Memory B cell (primary cell): ENCODE data around the gene MAGI1.

ENCODE experiments used
- ATAC-seq: fragments of 150-1000 bp; cut with Tn5 transposase; 2 replicates; pipeline ENCODE4 v1.10.0; 2021; ENCODE audit warnings: low read depth, mild to moderate bottlenecking, moderate library complexity
- DNase-seq, 2 donors: peaks; one replicate each; pipeline ENCODE4 v3.0.0; 2022; ENCODE audit warnings: low spot score in 2 of 2
- H3K27ac Mint-ChIP-seq: one replicate; pipeline ENCODE4 v1.8.0; 2022; ENCODE audit warnings: mild to moderate bottlenecking, moderate library complexity, mixed read lengths
- H3K27me3 Mint-ChIP-seq: one replicate; pipeline ENCODE4 v1.8.0; 2022; ENCODE audit warnings: mixed read lengths
- H3K36me3 Mint-ChIP-seq: one replicate; pipeline ENCODE4 v1.8.0; 2022; ENCODE audit warnings: mild to moderate bottlenecking, mixed read lengths
- H3K4me1 Mint-ChIP-seq: one replicate; pipeline ENCODE4 v1.8.0; 2022; ENCODE audit warnings: mixed read lengths
- H3K4me3 Mint-ChIP-seq: one replicate; pipeline ENCODE4 v1.8.0; 2022; ENCODE audit warnings: mild to moderate bottlenecking, moderate library complexity, mixed read lengths
- H3K9me3 Mint-ChIP-seq: one replicate; pipeline ENCODE4 v1.8.0; 2022; ENCODE audit warnings: mixed read lengths

Gene MAGI1

DNA sequence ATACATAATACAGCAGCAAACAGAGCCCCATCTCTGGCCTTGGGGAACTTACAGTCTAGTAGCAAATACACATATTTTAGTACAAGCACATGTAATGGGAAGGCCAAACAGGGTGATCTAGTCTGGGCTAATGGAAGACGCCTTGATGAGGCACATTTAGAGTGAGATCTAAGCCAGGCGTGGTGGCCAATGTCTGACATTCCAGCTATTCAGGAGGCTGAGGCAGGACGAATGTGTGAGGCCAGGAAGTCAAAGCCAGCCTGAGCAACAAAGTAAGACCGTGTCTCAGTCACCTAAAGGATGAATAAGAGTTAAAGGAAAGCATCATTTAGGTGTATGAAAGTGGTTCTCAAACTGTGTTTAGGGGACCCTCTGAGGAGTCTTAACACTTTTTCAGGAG is 291.9 kb downstream of the MAGI1 start:
- Mint-ChIP-seq H3K36me3 (no peaks in the 10 kb centered on the region), H3K27me3 (no peaks in the 10 kb centered on the region), H3K4me1 (no peaks in the 10 kb centered on the region), H3K9me3 (no peaks in the 10 kb centered on the region), H3K27ac (no peak overlapping the region), H3K4me3 (no peak overlapping the region)
- DNase-seq (no peak), ATAC-seq (no peak)

DNA sequence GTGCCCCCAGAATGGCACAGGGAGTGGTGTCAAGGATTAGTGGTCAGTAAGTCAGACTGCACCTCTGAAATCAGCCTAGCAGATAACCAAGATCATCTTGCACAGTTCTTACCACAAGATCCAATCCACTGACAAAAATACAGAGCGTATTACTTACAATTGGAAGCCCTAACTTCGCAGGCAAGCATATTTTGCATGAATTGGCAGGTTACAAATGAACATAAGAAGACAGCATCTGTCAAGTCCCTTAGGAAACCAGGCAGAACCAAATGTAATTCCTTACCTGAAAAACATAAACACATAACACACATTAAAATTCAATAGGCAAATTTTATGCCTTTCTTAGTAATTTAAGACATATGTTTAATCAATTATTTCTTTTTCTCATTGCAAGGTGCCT is 293.4 kb downstream of the MAGI1 start:
- no peaks in the 10 kb centered on the region for H3K9me3 Mint-ChIP-seq
- H3K27me3 Mint-ChIP-seq, result no peaks in the 10 kb centered on the region
- no peak for ATAC-seq
- DNase-seq, result no peak
- H3K4me3 Mint-ChIP-seq, result no peak overlapping the region
- H3K4me1 Mint-ChIP-seq, result no peaks in the 10 kb centered on the region
- no peak overlapping the region for H3K27ac Mint-ChIP-seq
- H3K36me3 Mint-ChIP-seq, result no peaks in the 10 kb centered on the region

DNA sequence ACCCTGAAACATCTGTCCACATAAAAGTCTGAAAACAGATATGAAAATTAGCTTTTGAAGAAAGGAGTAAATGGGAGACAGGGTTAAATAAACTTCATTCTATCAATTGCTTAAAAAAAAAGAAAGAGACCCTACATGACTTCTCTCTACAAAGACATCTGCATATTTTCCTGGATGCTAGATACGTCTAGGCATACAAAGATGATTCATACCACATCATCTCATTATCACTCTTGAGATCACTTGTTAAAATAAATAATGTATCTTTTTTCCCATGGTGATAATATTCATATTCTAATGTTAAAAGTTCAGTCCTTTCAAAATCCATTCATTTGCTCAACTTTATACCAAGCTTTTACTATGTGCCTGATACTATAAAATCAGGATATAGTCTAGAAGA is 295.8 kb downstream of the MAGI1 start:
- H3K4me3 Mint-ChIP-seq, result no peak overlapping the region
- H3K27ac Mint-ChIP-seq, result no peak overlapping the region
- no peak for DNase-seq
- no peaks in the 10 kb centered on the region for H3K36me3 Mint-ChIP-seq
- H3K27me3 Mint-ChIP-seq, result no peaks in the 10 kb centered on the region
- H3K9me3 Mint-ChIP-seq, result no peaks in the 10 kb centered on the region
- ATAC-seq, result no peak
- H3K4me1 Mint-ChIP-seq, result no peaks in the 10 kb centered on the region

DNA sequence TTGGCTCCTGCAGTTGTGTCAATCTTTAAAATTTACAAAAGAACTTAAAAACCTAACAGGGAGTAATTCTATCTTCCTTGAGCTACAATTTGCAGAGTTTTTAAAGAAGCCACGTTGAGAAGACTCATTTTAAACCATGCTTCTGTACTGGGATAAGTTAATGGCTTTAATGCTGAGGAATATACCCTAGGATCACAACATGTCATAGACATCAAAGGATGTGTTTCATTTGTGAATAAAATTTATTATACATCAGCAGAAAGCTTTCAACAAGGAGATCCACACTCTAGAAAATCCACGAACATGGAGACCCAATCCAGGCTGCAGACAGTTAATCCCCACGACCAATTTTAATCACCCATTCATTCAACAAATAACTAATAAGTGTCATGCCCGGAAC is 297.2 kb downstream of the MAGI1 start:
- no peak overlapping the region for H3K27ac Mint-ChIP-seq

DNA sequence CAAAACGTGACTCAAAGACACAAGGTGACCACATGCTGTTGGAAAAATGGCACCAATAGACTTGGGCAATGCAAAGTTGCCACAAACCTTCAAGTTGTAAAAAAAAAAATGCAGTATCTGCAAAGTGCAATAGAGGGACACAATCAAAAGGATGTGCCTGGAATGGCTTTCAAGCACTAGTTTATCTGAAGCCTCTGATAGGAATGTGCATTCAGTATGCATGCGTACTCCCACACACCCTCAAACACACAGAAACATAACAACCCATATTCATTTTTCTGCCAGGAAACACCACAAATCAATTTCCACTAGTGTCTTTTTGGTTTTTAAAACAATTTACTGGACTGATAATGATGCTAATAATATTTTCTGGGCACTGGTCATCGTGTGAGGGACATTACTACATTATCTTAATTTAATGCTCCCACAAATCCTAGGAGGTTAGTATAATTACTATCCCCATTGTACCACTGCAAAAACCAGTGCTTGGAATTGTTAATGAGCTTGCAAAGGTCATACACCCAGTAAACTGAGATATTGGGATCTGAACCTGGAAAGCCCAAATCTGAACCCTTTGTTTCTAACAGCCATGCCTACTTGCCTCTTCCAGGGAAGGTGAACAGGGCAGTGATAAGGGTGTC is 298.7 kb downstream of the MAGI1 start:
- ATAC-seq (no peak), DNase-seq (no peak)
- Mint-ChIP-seq H3K27me3 (no peaks in the 10 kb centered on the region), H3K4me3 (no peak overlapping the region), H3K9me3 (no peaks in the 10 kb centered on the region), H3K4me1 (no peaks in the 10 kb centered on the region), H3K36me3 (no peaks in the 10 kb centered on the region), H3K27ac (no peak overlapping the region)

More for the DNA sequence above, 297.2 kb downstream of the MAGI1 start:
- no peak overlapping the region for H3K4me3 Mint-ChIP-seq
- DNase-seq, result no peak
- H3K4me1 Mint-ChIP-seq, result no peaks in the 10 kb centered on the region
- H3K36me3 Mint-ChIP-seq, result no peaks in the 10 kb centered on the region
- ATAC-seq, result no peak
- H3K9me3 Mint-ChIP-seq, result no peaks in the 10 kb centered on the region
- no peaks in the 10 kb centered on the region for H3K27me3 Mint-ChIP-seq

DNA sequence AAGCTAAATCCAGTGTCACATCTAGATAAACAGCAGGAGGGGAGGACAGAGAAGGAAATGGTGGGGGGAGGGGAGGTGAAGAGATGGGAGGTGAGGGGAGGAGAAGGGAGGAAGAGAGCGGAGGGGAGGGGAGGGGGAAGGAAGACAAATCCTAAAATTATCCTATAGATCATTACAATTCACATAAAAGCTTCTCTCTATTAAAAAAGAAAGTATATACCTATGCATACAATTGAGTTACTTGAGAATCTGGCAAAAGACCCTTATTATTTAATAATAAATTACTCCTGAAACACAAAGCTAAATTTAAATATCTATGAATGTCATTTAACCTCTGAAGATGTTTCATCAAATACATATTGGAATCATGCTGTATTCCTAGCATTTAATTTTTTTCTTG is 303.9 kb downstream of the MAGI1 start:
- Mint-ChIP-seq H3K9me3 (no peaks in the 10 kb centered on the region), H3K4me3 (no peak overlapping the region), H3K27ac (no peak overlapping the region), H3K4me1 (no peaks in the 10 kb centered on the region), H3K36me3 (no peaks in the 10 kb centered on the region), H3K27me3 (peaks cover 8% of the 10 kb centered on the region)
- DNase-seq, result no peak
- no peak for ATAC-seq

DNA sequence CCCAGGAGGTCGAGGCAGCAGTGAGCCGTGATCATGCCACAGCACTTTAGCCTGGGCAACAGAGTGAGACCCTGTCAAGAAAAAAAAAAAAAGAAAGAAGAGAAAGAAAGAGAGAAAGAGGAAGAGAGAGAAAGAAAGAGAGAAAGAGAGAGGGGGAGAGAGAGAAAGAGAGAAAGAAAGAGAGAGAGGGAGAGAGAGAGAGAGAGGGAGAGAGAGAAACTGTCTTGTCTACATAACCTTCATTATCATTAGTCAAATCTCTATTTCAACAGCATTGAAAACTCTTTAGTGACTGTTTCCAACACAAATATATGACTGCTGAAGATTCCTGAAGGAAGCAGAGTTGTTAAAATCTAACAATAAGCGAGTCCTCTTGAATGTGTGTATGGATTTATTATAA is 304.3 kb downstream of the MAGI1 start:
- DNase-seq (no peak), ATAC-seq (no peak)
- H3K27me3 Mint-ChIP-seq, result peaks cover 8% of the 10 kb centered on the region

DNA sequence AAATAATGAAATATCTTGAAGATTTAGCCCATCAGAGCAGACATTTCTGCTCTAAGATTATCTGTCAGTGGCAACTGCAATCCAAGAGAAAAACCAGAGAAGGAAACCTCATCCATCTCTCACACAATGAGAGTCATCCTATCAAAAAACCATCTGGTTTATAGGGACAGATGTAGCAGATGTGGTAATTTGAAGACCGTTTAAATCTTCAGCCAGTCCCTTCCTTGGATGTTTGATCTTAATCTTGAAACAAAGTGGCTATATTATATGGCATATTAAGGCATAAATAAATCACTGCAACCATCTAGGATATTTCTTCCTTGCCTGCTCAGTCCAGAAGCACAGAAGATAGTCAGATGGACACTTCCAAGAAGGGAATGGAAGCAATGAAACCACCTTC is 305.3 kb downstream of the MAGI1 start:
- DNase-seq, result no peak
- no peak for ATAC-seq
- Mint-ChIP-seq H3K4me3 (no peak overlapping the region), H3K9me3 (no peaks in the 10 kb centered on the region), H3K27ac (no peak overlapping the region), H3K4me1 (no peaks in the 10 kb centered on the region), H3K27me3 (peaks cover 8% of the 10 kb centered on the region), H3K36me3 (no peaks in the 10 kb centered on the region)

More for the DNA sequence above, 304.3 kb downstream of the MAGI1 start:
- H3K4me3 Mint-ChIP-seq, result no peak overlapping the region
- H3K36me3 Mint-ChIP-seq, result no peaks in the 10 kb centered on the region
- no peak overlapping the region for H3K27ac Mint-ChIP-seq
- H3K4me1 Mint-ChIP-seq, result no peaks in the 10 kb centered on the region
- H3K9me3 Mint-ChIP-seq, result no peaks in the 10 kb centered on the region

DNA sequence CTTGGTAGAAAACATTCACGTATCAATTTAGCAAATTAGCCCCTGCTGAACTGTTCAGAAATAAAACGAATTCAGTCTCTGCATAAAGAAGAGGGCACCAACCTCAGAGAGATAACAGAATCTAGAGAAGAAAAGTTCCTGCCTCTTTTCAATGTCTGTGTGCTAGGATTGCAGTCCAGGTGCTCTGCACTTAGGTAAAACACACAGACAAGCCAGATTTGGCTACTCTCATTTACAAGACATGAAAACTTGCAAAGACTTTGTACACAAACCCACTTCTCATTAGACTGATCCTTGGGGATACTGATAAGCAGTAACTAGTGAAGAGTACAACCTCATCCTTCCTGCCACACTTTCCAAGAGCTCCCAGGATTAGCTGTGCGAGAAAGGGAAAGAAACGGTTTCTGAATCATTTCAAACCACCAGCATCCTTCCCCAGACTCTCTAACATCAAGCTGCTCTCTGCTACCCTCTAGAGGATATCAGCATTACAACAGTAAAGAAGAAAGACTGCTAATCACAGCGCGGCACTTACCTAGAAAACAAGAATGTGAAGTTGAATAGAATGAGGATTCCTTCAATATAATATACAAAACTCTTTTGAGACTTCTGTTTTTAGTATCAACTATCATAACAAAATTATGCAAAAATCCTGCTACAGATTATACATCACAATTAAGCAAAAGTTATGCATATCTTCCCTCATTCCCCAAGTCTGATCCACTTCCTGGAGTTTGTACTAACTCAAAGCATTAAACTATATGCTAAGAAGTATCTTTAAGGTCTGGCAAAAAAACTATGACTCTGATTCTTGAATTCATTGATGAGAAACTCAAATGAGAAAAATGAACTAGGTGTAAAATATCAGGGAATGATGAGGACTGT is 306.4 kb downstream of the MAGI1 start:
- no peak overlapping the region for H3K27ac Mint-ChIP-seq
- H3K27me3 Mint-ChIP-seq, result peaks cover 8% of the 10 kb centered on the region
- no peaks in the 10 kb centered on the region for H3K9me3 Mint-ChIP-seq
- no peak overlapping the region for H3K4me3 Mint-ChIP-seq
- DNase-seq (peak in 1 of 2 donors; percentile 3), ATAC-seq (peak; percentile 51)
- no peaks in the 10 kb centered on the region for H3K4me1 Mint-ChIP-seq
- no peaks in the 10 kb centered on the region for H3K36me3 Mint-ChIP-seq

DNA sequence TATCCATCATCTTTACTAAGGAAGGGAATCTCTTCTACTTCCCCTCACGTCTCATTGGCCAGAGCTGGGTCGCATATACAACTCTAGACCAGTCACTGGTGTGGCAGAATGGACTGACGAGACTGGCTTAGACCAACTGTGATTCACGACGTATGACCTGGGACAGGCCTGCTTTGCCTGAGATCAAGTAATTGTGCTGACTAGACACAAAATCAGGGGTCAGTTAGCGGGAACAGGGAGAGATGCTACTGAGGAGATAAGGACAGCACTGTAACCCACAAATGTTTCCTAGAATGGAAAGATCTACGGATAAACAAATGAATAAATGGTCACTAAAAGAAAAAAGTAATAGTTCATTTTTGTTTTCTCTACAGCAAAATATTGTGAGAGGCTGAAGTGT is 308.3 kb downstream of the MAGI1 start:
- Mint-ChIP-seq H3K27me3 (peaks cover 8% of the 10 kb centered on the region), H3K36me3 (no peaks in the 10 kb centered on the region), H3K4me1 (no peaks in the 10 kb centered on the region)

DNA sequence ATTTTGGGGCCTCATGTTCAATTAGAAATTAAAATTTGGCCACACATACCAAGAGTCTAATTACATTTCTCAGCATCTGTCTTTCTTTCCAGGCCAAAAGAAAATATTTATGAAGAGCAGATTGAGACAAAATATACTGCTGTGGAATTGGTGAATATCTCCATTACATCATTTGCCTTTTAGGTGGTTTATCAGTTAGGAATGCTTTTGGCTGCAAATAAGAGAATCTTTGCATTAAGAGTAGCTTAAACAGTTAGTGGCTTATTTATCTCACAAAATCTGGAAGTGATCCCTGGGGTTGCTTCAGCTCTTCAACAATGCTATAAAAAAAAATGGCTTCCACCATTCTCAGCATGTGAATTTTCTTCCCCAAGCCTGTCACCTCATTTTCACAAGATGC is 308.7 kb downstream of the MAGI1 start:
- DNase-seq (no peak), ATAC-seq (no peak)
- H3K27ac Mint-ChIP-seq, result no peak overlapping the region
- no peak overlapping the region for H3K4me3 Mint-ChIP-seq
- no peaks in the 10 kb centered on the region for H3K36me3 Mint-ChIP-seq
- peaks cover 8% of the 10 kb centered on the region for H3K27me3 Mint-ChIP-seq
- H3K4me1 Mint-ChIP-seq, result no peaks in the 10 kb centered on the region
- H3K9me3 Mint-ChIP-seq, result no peaks in the 10 kb centered on the region

More for the DNA sequence above, 308.3 kb downstream of the MAGI1 start:
- H3K27ac Mint-ChIP-seq, result no peak overlapping the region
- DNase-seq (no peak), ATAC-seq (no peak)
- H3K4me3 Mint-ChIP-seq, result no peak overlapping the region
- no peaks in the 10 kb centered on the region for H3K9me3 Mint-ChIP-seq

DNA sequence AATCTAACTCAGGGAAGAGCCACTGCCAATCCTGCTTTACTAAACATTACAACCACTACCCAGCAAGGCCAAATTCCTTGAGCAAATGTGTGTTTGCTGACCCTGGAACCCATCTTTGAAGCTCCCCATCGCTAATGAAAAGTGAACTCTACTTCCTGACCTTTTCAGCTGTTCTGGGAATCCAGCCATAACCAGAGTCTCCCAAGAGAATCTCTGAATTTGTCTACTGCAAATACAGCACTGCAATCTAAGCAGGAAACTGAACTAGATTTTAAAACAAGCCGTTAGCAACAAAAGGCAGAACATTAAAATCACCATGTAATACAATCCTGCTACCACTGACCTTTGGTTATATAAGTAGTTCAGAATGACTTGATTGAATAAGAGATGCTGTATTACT is 309.2 kb downstream of the MAGI1 start:
- H3K36me3 Mint-ChIP-seq, result no peaks in the 10 kb centered on the region

DNA sequence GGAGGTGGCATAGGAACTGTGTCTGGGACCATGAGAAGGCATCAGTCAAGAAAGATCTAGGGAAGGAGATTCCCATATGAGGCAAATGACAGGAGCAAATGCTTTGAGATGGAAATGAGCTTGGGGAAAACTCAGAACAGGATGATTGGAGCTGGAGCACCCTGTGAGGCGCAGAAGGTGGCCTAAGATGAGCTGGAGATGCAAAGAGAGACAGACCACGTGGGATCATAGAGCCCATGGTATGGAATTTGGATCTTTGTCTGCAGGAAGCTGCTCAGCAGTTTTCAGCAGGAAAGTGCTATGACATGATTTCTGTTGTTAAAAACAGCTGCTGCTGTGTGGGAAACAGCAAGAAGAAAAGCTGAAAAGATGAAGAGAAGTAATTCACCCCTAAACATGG is 310.6 kb downstream of the MAGI1 start:
- Mint-ChIP-seq H3K36me3 (no peaks in the 10 kb centered on the region), H3K4me1 (no peaks in the 10 kb centered on the region), H3K27ac (no peak overlapping the region), H3K9me3 (no peaks in the 10 kb centered on the region), H3K27me3 (peaks cover 4% of the 10 kb centered on the region), H3K4me3 (no peak overlapping the region)
- DNase-seq (no peak), ATAC-seq (no peak)

More for the DNA sequence above, 309.2 kb downstream of the MAGI1 start:
- H3K4me1 Mint-ChIP-seq, result no peaks in the 10 kb centered on the region
- ATAC-seq (no peak), DNase-seq (no peak)
- H3K27ac Mint-ChIP-seq, result no peak overlapping the region
- no peak overlapping the region for H3K4me3 Mint-ChIP-seq
- H3K27me3 Mint-ChIP-seq, result peaks cover 8% of the 10 kb centered on the region
- H3K9me3 Mint-ChIP-seq, result no peaks in the 10 kb centered on the region

DNA sequence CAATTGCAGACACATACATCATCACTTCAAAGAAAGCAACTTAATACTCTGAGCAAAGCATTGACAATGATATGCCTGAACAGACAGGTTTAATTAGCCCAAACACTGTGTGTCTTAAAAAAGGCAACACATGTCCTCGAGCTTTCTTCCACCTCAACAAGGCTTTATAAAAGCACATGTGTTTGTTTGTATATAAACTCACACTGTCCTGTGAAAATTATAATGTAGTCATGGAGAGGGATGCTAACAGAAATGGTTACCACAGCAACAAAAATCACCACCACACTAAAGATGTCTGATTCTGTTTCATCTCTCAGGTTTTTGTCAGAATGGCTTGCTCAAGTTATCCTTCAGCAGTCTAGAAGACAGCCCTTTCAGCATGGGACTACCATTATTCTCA is 314.7 kb downstream of the MAGI1 start:
- no peak for DNase-seq
- Mint-ChIP-seq H3K4me1 (no peaks in the 10 kb centered on the region), H3K36me3 (no peaks in the 10 kb centered on the region), H3K27me3 (peaks cover 2% of the 10 kb centered on the region), H3K9me3 (no peaks in the 10 kb centered on the region), H3K4me3 (no peak overlapping the region), H3K27ac (no peak overlapping the region)
- ATAC-seq, result no peak

DNA sequence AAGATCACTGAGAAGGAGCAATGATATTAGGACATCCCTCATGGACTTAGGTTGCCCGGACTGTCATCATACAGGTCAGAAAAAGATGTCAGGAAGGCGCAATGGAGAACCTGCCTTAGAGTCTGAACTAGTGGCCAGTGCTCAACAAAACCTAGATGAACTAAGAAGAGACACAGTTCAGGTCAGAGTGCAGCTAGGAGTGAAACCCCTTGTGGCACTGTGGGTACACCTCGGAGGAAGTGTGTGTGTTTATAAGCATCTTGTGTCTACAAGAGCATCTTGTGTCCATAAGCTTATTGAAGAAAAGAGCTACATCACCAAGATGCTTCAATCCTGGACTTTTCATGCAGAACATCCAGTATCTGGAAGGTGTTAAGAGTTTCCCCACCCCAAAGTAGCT is 315.7 kb downstream of the MAGI1 start:
- Mint-ChIP-seq H3K4me1 (no peaks in the 10 kb centered on the region), H3K4me3 (no peak overlapping the region), H3K36me3 (no peaks in the 10 kb centered on the region), H3K9me3 (no peaks in the 10 kb centered on the region), H3K27ac (no peak overlapping the region), H3K27me3 (peaks cover 2% of the 10 kb centered on the region)
- ATAC-seq (no peak), DNase-seq (no peak)
